ENCODE measurements around the gene SOX14. TPM values are rescaled to one million over a fixed set of nuclear protein-coding genes. Genes with fewer than 3 reads are reported as not detected.

The SOX14 gene
- total and polyA plus RNA-seq, 2 of the 4 experiments (the other 2 are of a cell fraction), result not detected

DNA sequence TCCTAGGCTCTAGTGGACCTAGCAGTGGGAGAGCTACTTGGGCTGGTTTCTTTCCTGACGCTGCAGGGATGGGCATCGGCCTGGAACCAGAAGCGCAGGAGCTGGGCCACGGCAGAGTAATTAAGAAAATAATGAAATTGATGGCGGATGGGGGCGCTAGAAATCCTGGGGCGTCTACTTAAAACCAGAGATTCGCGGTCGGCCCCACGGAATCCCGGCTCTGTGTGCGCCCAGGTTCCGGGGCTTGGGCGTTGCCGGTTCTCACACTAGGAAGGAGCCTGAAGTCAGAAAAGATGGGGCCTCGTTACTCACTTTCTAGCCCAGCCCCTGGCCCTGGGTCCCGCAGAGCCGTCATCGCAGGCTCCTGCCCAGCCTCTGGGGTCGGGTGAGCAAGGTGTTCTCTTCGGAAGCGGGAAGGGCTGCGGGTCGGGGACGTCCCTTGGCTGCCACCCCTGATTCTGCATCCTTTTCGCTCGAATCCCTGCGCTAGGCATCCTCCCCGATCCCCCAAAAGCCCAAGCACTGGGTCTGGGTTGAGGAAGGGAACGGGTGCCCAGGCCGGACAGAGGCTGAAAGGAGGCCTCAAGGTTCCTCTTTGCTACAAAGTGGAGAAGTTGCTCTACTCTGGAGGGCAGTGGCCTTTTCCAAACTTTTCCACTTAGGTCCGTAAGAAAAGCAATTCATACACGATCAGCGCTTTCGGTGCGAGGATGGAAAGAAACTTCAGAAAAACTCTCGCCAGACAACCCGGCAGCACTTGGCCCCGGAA, 6.1 kb downstream of the SOX14 start:
- ATAC-seq (ENCODE audit: low read depth), result no peak

More for the DNA sequence above, 6.1 kb downstream of the SOX14 start:
- Histone ChIP-seq H3K27ac (ENCODE audit: insufficient read depth, low read length) (no peak overlapping the region), H3K27me3 (ENCODE audit: control insufficient read depth, insufficient read depth, low read length) (peaks cover 62% of the 10 kb centered on the region), H2BK15ac (ENCODE audit: low read depth, low read length) (no peak overlapping the region), H3K4ac (ENCODE audit: low read depth, low read length) (no peak overlapping the region), H2AK5ac (ENCODE audit: low read depth, low read length) (no peak overlapping the region), H2AFZ (replicated peaks; ENCODE audit: low read length, poor library complexity) (no peak overlapping the region), H3K9ac (ENCODE audit: low read depth, low read length) (no peak overlapping the region), H3K79me1 (ENCODE audit: low read depth in 1 of 2, low read length in 2 of 2) (no peaks in the 10 kb centered on the region), H3K4me1 (ENCODE audit: control insufficient read depth, insufficient read depth, low read length) (no peaks in the 10 kb centered on the region), H2AK9ac (replicated peaks; ENCODE audit: low read depth, low read length, poor library complexity) (no peak overlapping the region), H3K4me3 (ENCODE audit: insufficient read depth, low read depth, low read length) (no peak overlapping the region), H2BK120ac (ENCODE audit: low read depth, low read length) (no peak overlapping the region), H2BK20ac (ENCODE audit: low read depth, low read length) (no peak overlapping the region), H4K20me1 (ENCODE audit: insufficient read depth, low read length) (no peaks in the 10 kb centered on the region), H3K56ac (ENCODE audit: extremely low read depth, insufficient read depth, low read length) (no peak overlapping the region), H3K14ac (replicated peaks; ENCODE audit: low read depth, low read length) (no peak overlapping the region), H3K36me3 (ENCODE audit: control insufficient read depth, insufficient read depth, low read length) (no peaks in the 10 kb centered on the region), H3K9me1 (ENCODE audit: insufficient read depth, low read length) (no peaks in the 10 kb centered on the region), H4K5ac (ENCODE audit: low read depth, low read length) (no peak overlapping the region), H4K91ac (ENCODE audit: insufficient read depth, low read depth, low read length) (no peak overlapping the region), H3K18ac (ENCODE audit: low read depth, low read length) (no peak overlapping the region), H3K4me2 (ENCODE audit: low read depth, low read length) (no peak overlapping the region), H3K23ac (ENCODE audit: low read depth, low read length) (no peak overlapping the region), H4K8ac (ENCODE audit: low read depth in 2 of 2, low read length in 2 of 2) (no peak overlapping the region), H2BK5ac (ENCODE audit: low read depth, low read length, poor library complexity, severe bottlenecking) (no peak overlapping the region), H3K9me3 (ENCODE audit: control insufficient read depth, insufficient read depth, low read length) (peaks cover 2% of the 10 kb centered on the region; the same call in 1 of the 2 replicates)
- WGBS, 2 experiments (ENCODE audit: extremely low coverage in 2 of 2, insufficient read length in 1 of 2), result 2% methylated on average over 22 of the region's 40 CpGs; no CpG with 5 or more reads in 1 of the 2 experiments
- dilution Hi-C loops (cut with HindIII; ENCODE audit: low sequenced_read_pairs, unreplicated experiment), result no loop called here
- ChIA-PET POLR2A (ENCODE audit: unreplicated experiment) (no interaction called here), CTCF (no interaction called here)
- TF ChIP-seq FOS (IDR thresholded peaks at IDR 0.05; ENCODE audit: low read depth, low read length) (no peak), RAD21 (IDR thresholded peaks at IDR 0.05; ENCODE audit: low read length) (no peak), BHLHE40 (IDR thresholded peaks at IDR 0.05; ENCODE audit: low read depth, low read length) (no peak), POLR2A (IDR thresholded peaks at IDR 0.05; ENCODE audit: low read depth, low read length) (no peak), MAFK (IDR thresholded peaks at IDR 0.05; ENCODE audit: low read depth, low read length) (no peak), CHD1 (IDR thresholded peaks at IDR 0.05; ENCODE audit: low read depth, low read length) (no peak), CEBPB (IDR thresholded peaks at IDR 0.05; ENCODE audit: low read depth, low read length) (no peak), RCOR1 (IDR thresholded peaks at IDR 0.05; ENCODE audit: insufficient replicate concordance, low read length) (no peak)
- TF ChIP-seq, protein P1, sequence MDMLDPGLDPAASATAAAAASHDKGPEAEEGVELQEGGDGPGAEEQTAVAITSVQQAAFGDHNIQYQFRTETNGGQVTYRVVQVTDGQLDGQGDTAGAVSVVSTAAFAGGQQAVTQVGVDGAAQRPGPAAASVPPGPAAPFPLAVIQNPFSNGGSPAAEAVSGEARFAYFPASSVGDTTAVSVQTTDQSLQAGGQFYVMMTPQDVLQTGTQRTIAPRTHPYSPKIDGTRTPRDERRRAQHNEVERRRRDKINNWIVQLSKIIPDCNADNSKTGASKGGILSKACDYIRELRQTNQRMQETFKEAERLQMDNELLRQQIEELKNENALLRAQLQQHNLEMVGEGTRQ (IDR thresholded peaks at IDR 0.05; ENCODE audit: low read depth, low read length), result no peak
- TF ChIP-seq, protein P2, sequence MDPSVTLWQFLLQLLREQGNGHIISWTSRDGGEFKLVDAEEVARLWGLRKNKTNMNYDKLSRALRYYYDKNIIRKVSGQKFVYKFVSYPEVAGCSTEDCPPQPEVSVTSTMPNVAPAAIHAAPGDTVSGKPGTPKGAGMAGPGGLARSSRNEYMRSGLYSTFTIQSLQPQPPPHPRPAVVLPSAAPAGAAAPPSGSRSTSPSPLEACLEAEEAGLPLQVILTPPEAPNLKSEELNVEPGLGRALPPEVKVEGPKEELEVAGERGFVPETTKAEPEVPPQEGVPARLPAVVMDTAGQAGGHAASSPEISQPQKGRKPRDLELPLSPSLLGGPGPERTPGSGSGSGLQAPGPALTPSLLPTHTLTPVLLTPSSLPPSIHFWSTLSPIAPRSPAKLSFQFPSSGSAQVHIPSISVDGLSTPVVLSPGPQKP (IDR thresholded peaks at IDR 0.05; ENCODE audit: borderline replicate concordance, low read depth, low read length), result no peak
- TF ChIP-seq, protein P3, sequence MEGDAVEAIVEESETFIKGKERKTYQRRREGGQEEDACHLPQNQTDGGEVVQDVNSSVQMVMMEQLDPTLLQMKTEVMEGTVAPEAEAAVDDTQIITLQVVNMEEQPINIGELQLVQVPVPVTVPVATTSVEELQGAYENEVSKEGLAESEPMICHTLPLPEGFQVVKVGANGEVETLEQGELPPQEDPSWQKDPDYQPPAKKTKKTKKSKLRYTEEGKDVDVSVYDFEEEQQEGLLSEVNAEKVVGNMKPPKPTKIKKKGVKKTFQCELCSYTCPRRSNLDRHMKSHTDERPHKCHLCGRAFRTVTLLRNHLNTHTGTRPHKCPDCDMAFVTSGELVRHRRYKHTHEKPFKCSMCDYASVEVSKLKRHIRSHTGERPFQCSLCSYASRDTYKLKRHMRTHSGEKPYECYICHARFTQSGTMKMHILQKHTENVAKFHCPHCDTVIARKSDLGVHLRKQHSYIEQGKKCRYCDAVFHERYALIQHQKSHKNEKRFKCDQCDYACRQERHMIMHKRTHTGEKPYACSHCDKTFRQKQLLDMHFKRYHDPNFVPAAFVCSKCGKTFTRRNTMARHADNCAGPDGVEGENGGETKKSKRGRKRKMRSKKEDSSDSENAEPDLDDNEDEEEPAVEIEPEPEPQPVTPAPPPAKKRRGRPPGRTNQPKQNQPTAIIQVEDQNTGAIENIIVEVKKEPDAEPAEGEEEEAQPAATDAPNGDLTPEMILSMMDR (conservative IDR thresholded peaks at IDR 0.05; ENCODE audit: low read depth, low read length), result no peak
- DNase-seq, result no peak
- no TSS peak for BruUV-seq (replicated peaks)
- intact Hi-C loops (cut with micrococcal nuclease), result no loop called here
- in situ Hi-C loops (cut with MboI; ENCODE audit: low sequenced_read_pairs), result no loop called here

All from IMR-90 (cell line).